HPDE6-E6E7 (cell line): ENCODE data around the gene CORO2B.
"Not testable (repeated sequence)": the region's sequence is repeated elsewhere in the genome, so short reads cannot be mapped to it uniquely, and the experiment has no call there.

Source experiments
- DNase-seq: peaks from one replicate; pipeline ENCODE4 v3.0.0; 2011; ENCODE audit warnings: missing footprints; ENCODE audit errors: extremely low spot score

Gene CORO2B

GRCh38 chr15:68668926-68669600, 90.3 kb downstream of the CORO2B start:
- no peak for DNase-seq

GRCh38 chr15:68672251-68672650, 93.5 kb downstream of the CORO2B start:
- no peak for DNase-seq

GRCh38 chr15:68672781-68673205, 94.0 kb downstream of the CORO2B start:
- DNase-seq, result no peak

GRCh38 chr15:68674975-68675374, 96.2 kb downstream of the CORO2B start:
- DNase-seq, result peak; percentile 55

- no peak for DNase-seq
Measured at GRCh38 chr15:68676011-68676605, 97.3 kb downstream of the CORO2B start.

DNA sequence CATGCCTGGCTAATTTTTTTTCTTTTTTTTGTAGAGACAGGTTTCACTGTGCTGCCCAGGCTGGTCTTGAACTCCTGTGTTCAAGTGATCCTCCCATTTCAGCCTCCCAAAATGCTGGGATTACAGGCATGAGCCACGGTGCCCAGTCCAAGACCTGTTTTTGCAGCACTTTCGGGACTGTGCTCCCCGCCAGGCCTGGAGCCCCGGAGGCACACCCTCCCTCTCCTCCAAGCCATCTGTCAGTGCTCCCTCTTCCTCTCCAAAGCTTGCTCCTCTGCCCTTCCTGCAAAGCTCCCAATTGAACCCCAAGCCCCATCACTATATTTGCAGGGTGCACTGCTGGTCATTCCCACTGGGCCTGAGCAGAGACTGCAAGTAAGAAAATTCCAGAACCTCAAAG, 98.1 kb downstream of the CORO2B start:
- no peak for DNase-seq

GRCh38 chr15:68677996-68678395, 99.2 kb downstream of the CORO2B start:
- no peak for DNase-seq

- no peak for DNase-seq
Measured at GRCh38 chr15:68678746-68679145, 100.0 kb downstream of the CORO2B start.

GRCh38 chr15:68679161-68679560, 100.4 kb downstream of the CORO2B start:
- no peak for DNase-seq

DNA sequence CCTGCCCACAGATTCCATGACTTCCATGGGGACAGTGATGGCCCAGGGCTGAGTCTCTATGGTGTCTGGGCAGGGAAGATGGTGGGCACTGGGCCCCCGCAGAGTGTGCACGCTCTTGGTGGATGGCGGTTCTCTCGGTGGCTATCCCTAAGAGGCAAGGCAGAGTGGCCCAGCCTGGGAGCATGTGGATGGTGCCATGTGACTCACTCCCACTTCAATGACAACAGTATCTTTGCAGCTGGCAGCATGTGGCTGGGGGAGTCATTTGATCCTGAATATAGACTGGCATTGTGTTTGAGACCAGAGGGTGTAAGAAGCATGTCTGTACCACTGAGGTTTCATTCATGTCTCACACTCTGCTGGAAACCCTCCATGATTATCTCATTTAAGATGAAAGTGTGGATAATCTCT, 101.2 kb downstream of the CORO2B start:
- no peak for DNase-seq

GRCh38 chr15:68680756-68681155, 102.0 kb downstream of the CORO2B start:
- not testable (repeated sequence) for DNase-seq

DNA sequence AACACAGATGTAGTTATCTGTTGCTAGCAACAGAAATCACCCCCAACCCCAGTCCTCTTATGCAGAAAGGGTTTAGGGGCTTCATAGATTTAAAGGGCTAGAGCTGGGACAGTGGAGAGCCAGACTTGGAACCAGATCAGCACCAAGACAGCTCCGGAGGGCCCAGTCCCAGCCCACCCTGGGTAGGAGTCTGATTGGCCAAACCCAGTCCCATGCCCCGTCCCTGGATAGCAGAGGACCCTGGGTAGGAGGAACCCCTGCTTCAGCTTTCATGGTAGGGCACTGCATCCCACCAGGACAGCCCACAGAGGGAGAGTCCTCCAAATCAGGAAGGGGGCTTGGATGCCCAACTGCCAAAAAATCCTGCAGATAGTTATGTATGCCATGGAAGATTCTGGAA, 103.0 kb downstream of the CORO2B start:
- DNase-seq, result no peak

DNA sequence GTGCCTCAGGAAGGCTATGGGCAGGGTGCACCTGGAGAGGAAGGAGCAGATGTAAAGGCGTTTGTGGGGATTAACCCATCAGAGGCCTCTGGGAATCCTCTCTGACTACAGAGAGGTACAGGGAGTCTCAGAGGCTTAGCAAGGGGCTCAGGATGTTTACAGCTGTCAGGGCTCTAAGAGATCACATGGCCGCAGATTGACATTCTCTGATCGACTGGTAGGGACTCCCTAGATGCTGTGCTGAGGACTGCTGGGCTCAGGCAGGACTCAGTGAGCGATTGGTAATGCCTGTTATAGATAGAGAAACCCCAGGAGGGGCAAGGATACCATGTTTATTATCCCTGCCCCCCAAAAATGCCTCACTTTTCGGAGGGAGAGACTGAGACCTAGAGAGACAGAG, 103.5 kb downstream of the CORO2B start:
- DNase-seq, result no peak

GRCh38 chr15:68683026-68683425, 104.2 kb downstream of the CORO2B start:
- no peak for DNase-seq

DNA sequence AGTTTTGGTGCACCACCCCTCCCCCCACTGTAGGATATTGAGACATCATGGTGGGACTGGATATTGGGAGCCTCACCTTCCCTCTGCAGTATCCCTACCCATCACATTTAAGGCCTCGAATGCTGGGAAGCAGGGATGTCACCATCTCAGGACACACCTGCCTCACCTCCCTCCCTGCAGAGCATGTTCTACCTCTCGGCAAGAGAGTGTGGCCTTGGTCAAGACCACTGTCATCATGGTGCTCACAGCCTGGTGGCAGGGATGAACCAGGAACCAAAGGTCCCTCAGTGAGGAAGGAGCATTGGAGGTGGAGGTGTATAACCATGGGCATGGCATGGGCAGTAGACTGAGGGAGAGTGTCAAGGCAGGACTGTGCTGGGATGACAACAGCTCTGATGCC, 104.8 kb downstream of the CORO2B start:
- DNase-seq, result no peak

DNA sequence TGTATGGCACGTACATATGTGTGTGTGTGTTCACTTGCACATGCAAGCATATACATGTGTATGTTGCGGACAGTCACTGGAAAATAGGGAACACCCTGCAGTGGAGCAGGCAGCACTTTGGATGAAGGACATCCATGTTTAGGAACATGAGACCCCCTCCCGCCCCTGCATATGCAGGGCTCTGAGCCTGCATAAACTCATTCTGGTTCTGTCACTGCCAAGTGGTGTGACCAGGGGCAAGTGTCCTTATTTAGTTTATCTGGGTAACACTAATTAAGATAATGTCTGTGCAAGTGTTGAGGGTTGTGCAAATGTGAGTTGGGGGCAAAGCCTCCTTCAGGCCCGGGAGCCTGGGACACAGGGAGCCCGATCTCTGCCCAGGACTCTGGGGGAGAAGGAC, 105.7 kb downstream of the CORO2B start:
- no peak for DNase-seq

- no peak for DNase-seq
Measured at GRCh38 chr15:68687136-68687735, 108.4 kb downstream of the CORO2B start.

- no peak for DNase-seq
Measured at GRCh38 chr15:68691705-68692104, 112.9 kb downstream of the CORO2B start.

DNA sequence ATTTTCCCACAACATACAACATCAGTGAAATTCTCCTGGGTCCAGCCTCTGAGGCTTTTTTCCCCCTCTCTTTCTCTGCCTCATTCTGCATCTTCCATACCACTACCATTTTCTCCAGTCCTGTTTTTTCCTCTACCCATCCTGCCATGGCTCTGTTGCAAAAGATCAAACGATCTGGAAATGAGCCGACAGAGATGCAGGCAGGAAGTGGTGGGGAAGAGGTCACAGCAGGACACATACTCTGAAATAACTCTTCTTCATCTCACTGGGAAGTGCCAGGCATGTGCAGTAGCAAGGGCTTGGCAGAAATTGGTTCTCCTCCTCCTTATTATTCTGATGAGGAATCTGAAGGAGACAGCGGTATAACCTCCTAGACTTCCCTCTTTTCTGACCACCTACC, 114.3 kb downstream of the CORO2B start:
- DNase-seq, result no peak

GRCh38 chr15:68694111-68694510, 115.3 kb downstream of the CORO2B start:
- no peak for DNase-seq

- DNase-seq, result no peak
Measured at GRCh38 chr15:68695061-68695595, 116.3 kb downstream of the CORO2B start.

DNA sequence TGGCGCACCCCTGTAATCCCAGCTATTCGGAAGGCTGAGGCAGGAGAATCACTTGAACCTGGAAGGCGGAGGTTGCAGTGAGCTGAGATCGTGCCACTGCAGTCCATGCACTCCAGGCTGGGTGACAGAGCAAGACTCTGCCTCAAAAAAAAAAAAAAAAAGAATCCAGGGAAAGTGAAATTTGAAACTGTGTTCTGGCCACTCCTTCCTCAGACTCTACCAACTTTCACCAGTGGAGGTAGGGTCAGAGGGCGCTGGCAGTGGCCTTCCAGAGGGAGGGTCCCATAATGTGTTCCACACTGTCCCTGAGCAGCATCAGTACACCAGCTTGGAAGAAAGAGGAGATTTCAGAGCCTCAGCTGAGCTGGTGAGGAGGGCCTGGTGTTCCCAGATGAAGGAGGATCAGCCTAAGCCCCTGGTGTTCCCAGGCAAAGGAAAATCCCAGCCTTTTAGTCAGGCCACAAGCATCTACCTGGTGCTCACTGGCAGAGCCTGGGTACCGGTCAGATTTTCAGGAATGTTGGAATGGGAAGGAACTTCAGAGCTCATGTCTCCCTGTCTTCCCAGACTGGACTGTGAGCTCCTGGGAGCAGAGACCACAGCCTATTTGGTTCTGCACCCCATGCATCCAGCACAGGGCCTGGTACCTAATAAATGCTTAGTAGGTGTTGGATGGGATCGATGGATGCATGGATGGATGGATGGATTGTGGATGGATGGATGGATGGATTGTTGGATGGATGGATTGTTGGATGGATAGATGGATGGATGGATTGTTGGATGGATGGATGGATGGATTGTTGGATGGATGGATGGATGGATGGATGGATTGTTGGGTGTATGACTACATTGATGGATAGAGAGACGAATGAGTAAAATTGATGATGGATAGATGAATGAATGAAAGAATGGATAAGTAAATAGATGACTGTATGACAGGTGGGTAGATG, 117.9 kb downstream of the CORO2B start:
- DNase-seq, result no peak
